Osteocyte (in vitro differentiated cells): ENCODE measurements around the gene CHORDC1. TPM values are rescaled to one million over a fixed set of nuclear protein-coding genes. Genes with fewer than 3 reads are reported as not detected.
"Not testable (repeated sequence)": the region's sequence is repeated elsewhere in the genome, so short reads cannot be mapped to it uniquely, and the experiment has no call there.

Source experiments
- DNase-seq: peaks from one replicate; pipeline ENCODE4 v3.0.0; 2021; ENCODE audit warnings: mixed read lengths; ENCODE audit not compliant: unreplicated experiment; ENCODE audit errors: extremely low spot score
- H3K27ac Mint-ChIP-seq: one replicate; pipeline ENCODE4 v1.8.0; 2021; ENCODE audit warnings: mild to moderate bottlenecking, mixed read lengths; ENCODE audit not compliant: unreplicated experiment
- H3K27me3 Mint-ChIP-seq: one replicate; pipeline ENCODE4 v1.8.0; 2021; ENCODE audit warnings: mixed read lengths; ENCODE audit not compliant: unreplicated experiment
- H3K36me3 Mint-ChIP-seq: one replicate; pipeline ENCODE4 v1.8.0; 2021; ENCODE audit warnings: mixed read lengths; ENCODE audit not compliant: unreplicated experiment
- H3K4me1 Mint-ChIP-seq: one replicate; pipeline ENCODE4 v1.8.0; 2021; ENCODE audit warnings: mixed read lengths; ENCODE audit not compliant: unreplicated experiment
- H3K4me3 Mint-ChIP-seq: one replicate; pipeline ENCODE4 v1.8.0; 2021; ENCODE audit warnings: mild to moderate bottlenecking, moderate library complexity, mixed read lengths; ENCODE audit not compliant: unreplicated experiment
- H3K9me3 Mint-ChIP-seq: one replicate; pipeline ENCODE4 v1.8.0; 2021; ENCODE audit warnings: mixed read lengths; ENCODE audit not compliant: unreplicated experiment
- total RNA-seq: library from RNA; stranded (reverse); gene quantifications from 2 replicates; pipeline ENCODE4 v1.2.1, GENCODE V29; 2021
- TF ChIP-seq, protein P1 (sequence below): fragments of 200-600 bp; sonication (generic); IDR thresholded peaks from 2 replicates; pipeline ENCODE4 v1.5.0; 2021; ENCODE audit warnings: antibody characterized with exemption, mild to moderate bottlenecking, moderate library complexity

The CHORDC1 gene
- total RNA-seq, 1 donor from 2014 or later = 35.1 TPM

GRCh38 chr11:90241414-90241813 is 18.6 kb upstream of the CHORDC1 start:
- TF ChIP-seq, protein P1, sequence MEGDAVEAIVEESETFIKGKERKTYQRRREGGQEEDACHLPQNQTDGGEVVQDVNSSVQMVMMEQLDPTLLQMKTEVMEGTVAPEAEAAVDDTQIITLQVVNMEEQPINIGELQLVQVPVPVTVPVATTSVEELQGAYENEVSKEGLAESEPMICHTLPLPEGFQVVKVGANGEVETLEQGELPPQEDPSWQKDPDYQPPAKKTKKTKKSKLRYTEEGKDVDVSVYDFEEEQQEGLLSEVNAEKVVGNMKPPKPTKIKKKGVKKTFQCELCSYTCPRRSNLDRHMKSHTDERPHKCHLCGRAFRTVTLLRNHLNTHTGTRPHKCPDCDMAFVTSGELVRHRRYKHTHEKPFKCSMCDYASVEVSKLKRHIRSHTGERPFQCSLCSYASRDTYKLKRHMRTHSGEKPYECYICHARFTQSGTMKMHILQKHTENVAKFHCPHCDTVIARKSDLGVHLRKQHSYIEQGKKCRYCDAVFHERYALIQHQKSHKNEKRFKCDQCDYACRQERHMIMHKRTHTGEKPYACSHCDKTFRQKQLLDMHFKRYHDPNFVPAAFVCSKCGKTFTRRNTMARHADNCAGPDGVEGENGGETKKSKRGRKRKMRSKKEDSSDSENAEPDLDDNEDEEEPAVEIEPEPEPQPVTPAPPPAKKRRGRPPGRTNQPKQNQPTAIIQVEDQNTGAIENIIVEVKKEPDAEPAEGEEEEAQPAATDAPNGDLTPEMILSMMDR = no peak
- Mint-ChIP-seq H3K4me1 (no peaks in the 10 kb centered on the region), H3K4me3 (no peak overlapping the region), H3K36me3 (no peaks in the 10 kb centered on the region), H3K27ac (no peak overlapping the region), H3K9me3 (no peaks in the 10 kb centered on the region), H3K27me3 (peaks cover 61% of the 10 kb centered on the region)
- DNase-seq = no peak

DNA sequence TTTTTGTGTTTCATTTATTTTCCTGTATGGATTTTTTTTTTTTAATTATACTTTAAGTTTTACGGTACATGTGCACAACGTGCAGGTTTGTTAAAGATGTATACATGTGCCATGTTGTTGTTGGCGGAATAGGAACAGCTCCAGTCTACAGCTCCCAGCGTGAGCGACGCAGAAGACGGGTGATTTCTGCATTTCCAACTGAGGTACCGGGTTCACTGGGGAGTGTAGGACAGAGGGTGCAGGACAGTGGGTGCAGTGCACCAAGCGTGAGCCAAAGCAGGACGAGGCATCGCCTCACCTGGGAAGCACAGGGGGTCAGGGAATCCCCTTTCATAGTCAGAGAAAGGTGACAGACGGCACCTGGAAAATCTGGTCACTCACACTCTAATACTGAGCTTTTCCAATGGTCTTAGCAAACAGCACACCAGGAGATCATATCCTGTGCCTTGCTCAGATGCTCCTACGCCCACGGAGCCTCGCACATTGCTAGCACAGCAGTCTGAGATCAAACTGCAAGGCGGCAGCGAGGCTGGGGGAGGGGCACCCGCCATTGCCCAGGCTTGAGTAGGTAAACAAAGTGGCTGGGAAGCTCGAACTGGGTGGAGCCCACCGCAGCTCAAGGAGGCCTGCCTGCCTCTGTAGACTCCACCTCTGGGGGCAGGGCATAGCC is 17.3 kb upstream of the CHORDC1 start:
- H3K27ac Mint-ChIP-seq, DNase-seq, H3K36me3 Mint-ChIP-seq, H3K4me1 Mint-ChIP-seq, H3K9me3 Mint-ChIP-seq: not testable (repeated sequence)
- H3K4me3 Mint-ChIP-seq = peak overlapping the region; percentile 33
- H3K27me3 Mint-ChIP-seq = peaks cover 70% of the 10 kb centered on the region

DNA sequence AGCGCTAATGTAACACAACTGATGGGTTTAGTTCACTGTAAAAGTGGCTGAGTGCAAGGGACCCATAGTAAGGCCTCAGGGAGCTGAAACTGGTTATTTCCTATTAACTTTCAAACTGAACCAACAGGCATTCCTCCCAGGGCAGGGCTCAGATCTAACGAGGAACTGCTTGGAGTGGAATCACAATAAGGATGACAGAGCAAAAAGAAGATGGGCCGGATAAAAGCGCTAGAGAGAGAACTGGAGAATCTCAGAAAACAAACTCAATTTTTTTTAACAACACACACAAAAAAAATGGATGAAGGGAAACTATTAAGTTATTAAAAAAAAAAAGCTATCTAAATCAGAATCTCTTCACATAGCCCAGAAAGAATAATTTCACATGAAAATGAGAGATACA is 14.2 kb upstream of the CHORDC1 start:
- Mint-ChIP-seq H3K9me3 (no peaks in the 10 kb centered on the region), H3K27ac (no peak overlapping the region), H3K4me1 (no peaks in the 10 kb centered on the region), H3K36me3 (no peaks in the 10 kb centered on the region), H3K27me3 (peaks cover 73% of the 10 kb centered on the region), H3K4me3 (no peak overlapping the region)
- no peak for DNase-seq
- TF ChIP-seq, protein P1 = no peak

DNA sequence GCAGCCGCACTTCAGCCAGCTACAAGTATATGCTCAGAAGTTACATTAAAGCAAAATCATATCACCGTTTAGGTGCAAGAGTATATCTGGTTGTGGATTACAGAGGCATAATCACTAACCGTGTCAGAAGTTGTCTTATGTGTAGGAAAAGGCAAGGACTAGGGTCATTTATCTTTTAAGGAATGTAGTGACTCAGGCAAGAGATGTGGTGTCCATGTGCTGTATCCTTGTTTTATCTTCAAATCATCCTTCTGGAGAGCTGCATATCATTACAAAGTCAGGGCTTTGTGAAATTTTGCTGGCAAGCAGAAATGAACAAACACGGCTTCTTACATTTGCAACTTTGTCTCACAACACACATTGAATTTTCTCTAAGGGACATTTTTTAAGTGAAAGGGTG is 12.7 kb upstream of the CHORDC1 start:
- Mint-ChIP-seq H3K4me3 (no peak overlapping the region), H3K9me3 (no peaks in the 10 kb centered on the region), H3K27ac (no peak overlapping the region), H3K4me1 (no peaks in the 10 kb centered on the region), H3K27me3 (peaks cover 77% of the 10 kb centered on the region), H3K36me3 (no peaks in the 10 kb centered on the region)
- TF ChIP-seq, protein P1 = no peak
- no peak for DNase-seq

- H3K36me3 Mint-ChIP-seq = no peaks in the 10 kb centered on the region
- TF ChIP-seq, protein P1 = no peak
- no peak overlapping the region for H3K4me3 Mint-ChIP-seq
- H3K27ac Mint-ChIP-seq = no peak overlapping the region
- no peak for DNase-seq
- no peaks in the 10 kb centered on the region for H3K4me1 Mint-ChIP-seq
- peaks cover 78% of the 10 kb centered on the region for H3K27me3 Mint-ChIP-seq
- H3K9me3 Mint-ChIP-seq = no peaks in the 10 kb centered on the region
These were observed 12.1 kb upstream of the CHORDC1 start for GRCh38 chr11:90234977-90235376.
